ENCODE results near the gene CCDC3.

- TF ChIP-seq CTCF (IDR thresholded peaks at IDR 0.05; ENCODE audit: low read depth, low read length): no peak
- TF ChIP-seq MAX (IDR thresholded peaks at IDR 0.05; ENCODE audit: low read depth, low read length): no peak
- TF ChIP-seq POLR2A (IDR thresholded peaks at IDR 0.05; ENCODE audit: extremely low read depth, insufficient read length): no peak
- TF ChIP-seq MYC (IDR thresholded peaks at IDR 0.05; ENCODE audit: low read depth, low read length): no peak
Measured at GRCh38 chr10:13003004-13003403, 1.5 kb upstream of the CCDC3 start.

All from NB4 (cell line).